ENCODE results near the gene C3orf80.
"Not testable (repeated sequence)": the region's sequence is repeated elsewhere in the genome, so short reads cannot be mapped to it uniquely, and the experiment has no call there.

The C3orf80 gene

GRCh38 chr3:160225176-160226025 lies at the start of gene C3orf80:
Gene C3orf80 (plus strand): TSS chr3:160225422. CDS start chr3:160225636, 214 bp downstream.
- DNase-seq, result peak in 34 of 51 donors; percentile 7 to 68 (median 27)

- no peak for DNase-seq
Measured at GRCh38 chr3:160176923-160177322, 48.3 kb upstream of the C3orf80 start.

- DNase-seq, result not testable (repeated sequence)
Measured at GRCh38 chr3:160178661-160179060, 46.6 kb upstream of the C3orf80 start.

GRCh38 chr3:160179403-160179802 lies 45.8 kb upstream of the C3orf80 start:
- not testable (repeated sequence) for DNase-seq

GRCh38 chr3:160179906-160180305 lies 45.3 kb upstream of the C3orf80 start:
- no peak for DNase-seq

- DNase-seq, result peak in 1 of 51 donors; percentile 2
Measured at GRCh38 chr3:160180581-160181216, 44.5 kb upstream of the C3orf80 start.

- DNase-seq, result no peak
Measured at GRCh38 chr3:160183345-160184076, 41.7 kb upstream of the C3orf80 start.

- DNase-seq, result no peak
Measured at GRCh38 chr3:160184655-160185054, 40.6 kb upstream of the C3orf80 start.

- DNase-seq, result no peak
Measured at GRCh38 chr3:160185751-160186150, 39.5 kb upstream of the C3orf80 start.

- DNase-seq, result no peak
Measured at GRCh38 chr3:160187288-160187687, 37.9 kb upstream of the C3orf80 start.

- no peak for DNase-seq
Measured at GRCh38 chr3:160192310-160193029, 32.8 kb upstream of the C3orf80 start.

GRCh38 chr3:160193644-160194192 lies 31.5 kb upstream of the C3orf80 start:
- DNase-seq, result no peak

GRCh38 chr3:160194438-160194837 lies 30.8 kb upstream of the C3orf80 start:
- DNase-seq, result no peak

- no peak for DNase-seq
Measured at GRCh38 chr3:160195106-160195505, 30.1 kb upstream of the C3orf80 start.

- peak in 5 of 51 donors; percentile 1 to 17 (median 4) for DNase-seq
Measured at GRCh38 chr3:160196511-160197104, 28.6 kb upstream of the C3orf80 start.

- DNase-seq, result no peak
Measured at GRCh38 chr3:160199108-160199507, 26.1 kb upstream of the C3orf80 start.

- no peak for DNase-seq
Measured at GRCh38 chr3:160200353-160200752, 24.9 kb upstream of the C3orf80 start.

- DNase-seq, result not testable (repeated sequence)
Measured at GRCh38 chr3:160204396-160205011, 20.7 kb upstream of the C3orf80 start.

- no peak for DNase-seq
Measured at GRCh38 chr3:160205606-160206005, 19.6 kb upstream of the C3orf80 start.

- DNase-seq, result no peak
Measured at GRCh38 chr3:160210341-160210740, 14.9 kb upstream of the C3orf80 start.
